ENCODE results near the gene TOP2B. TPM values are rescaled to one million over a fixed set of nuclear protein-coding genes. Genes with fewer than 3 reads are reported as not detected.

TOP2B gene
- total RNA-seq, 2 experiments from 2014 or later, result 133 to 134 TPM

GRCh38 chr3:25663869-25664811, 567 bp downstream of the TOP2B start:
- ChIA-PET CTCF (interaction anchor here (1.2 kb wide), 1 partner anchor 16 kb away, joined by 4 read pairs; no protein-coding TSS in a partner anchor), POLR2A (interaction anchor here (2.3 kb wide), 1 partner anchor 119 kb away, joined by 8 read pairs; the partner anchor contains the start of gene NGLY1)
- H3K27me3 Mint-ChIP-seq, result no peaks in the 10 kb centered on the region
- peak; percentile 78 for DNase-seq
- intact Hi-C loops (cut with micrococcal nuclease), result loop anchor here (1.0 to 5.0 kb wide), 3 partner anchors 16 to 193 kb away; partner anchors contain the start of gene NGLY1
- H3K36me3 Mint-ChIP-seq, result peaks cover 5% of the 10 kb centered on the region
- peaks cover 47% of the 10 kb centered on the region for H3K4me1 Mint-ChIP-seq (ENCODE audit: low read depth)
- peak overlapping the region; percentile 99 for H3K27ac Mint-ChIP-seq
- no peaks in the 10 kb centered on the region for H3K9me3 Mint-ChIP-seq
- H3K4me3 Mint-ChIP-seq, result peak overlapping the region; percentile 97

- H3K9me3 Mint-ChIP-seq, result no peaks in the 10 kb centered on the region
- DNase-seq, result peak; percentile 22
- intact Hi-C loops (cut with micrococcal nuclease), result loop anchor here (1.0 to 5.0 kb wide), 2 partner anchors 15 to 194 kb away; no protein-coding TSS in a partner anchor
- ChIA-PET POLR2A (interaction anchor here (2.3 kb wide), 1 partner anchor 120 kb away, joined by 8 read pairs; the partner anchor contains the start of gene NGLY1), CTCF (interaction anchor here (0.6 to 1.2 kb wide), 2 partner anchors 15 to 70 kb away, joined by 3 to 4 read pairs; no protein-coding TSS in a partner anchor)
- peaks cover 53% of the 10 kb centered on the region for H3K4me1 Mint-ChIP-seq (ENCODE audit: low read depth)
- H3K27me3 Mint-ChIP-seq, result no peaks in the 10 kb centered on the region
- peak overlapping the region; percentile 92 for H3K27ac Mint-ChIP-seq
- H3K4me3 Mint-ChIP-seq, result peak overlapping the region; percentile 94
- peaks cover 5% of the 10 kb centered on the region for H3K36me3 Mint-ChIP-seq
Measured at GRCh38 chr3:25663347-25663868, 1.3 kb downstream of the TOP2B start.

GRCh38 chr3:25662736-25663320, 1.9 kb downstream of the TOP2B start:
- Mint-ChIP-seq H3K9me3 (no peaks in the 10 kb centered on the region), H3K27me3 (no peaks in the 10 kb centered on the region), H3K36me3 (peaks cover 5% of the 10 kb centered on the region), H3K27ac (peak overlapping the region; percentile 92), H3K4me3 (peak overlapping the region; percentile 94), H3K4me1 (ENCODE audit: low read depth) (peaks cover 53% of the 10 kb centered on the region)
- no peak for DNase-seq
- POLR2A ChIA-PET, result interaction anchor here (2.3 kb wide), 1 partner anchor 120 kb away, joined by 8 read pairs; the partner anchor contains the start of gene NGLY1
- CTCF ChIA-PET, result interaction anchor here (0.6 to 1.2 kb wide), 2 partner anchors 15 to 69 kb away, joined by 3 to 4 read pairs; no protein-coding TSS in a partner anchor
- intact Hi-C loops (cut with micrococcal nuclease), result loop anchor here (1.0 to 5.0 kb wide), 2 partner anchors 15 to 194 kb away; no protein-coding TSS in a partner anchor

GRCh38 chr3:25661694-25662437, 2.8 kb downstream of the TOP2B start:
- intact Hi-C loops (cut with micrococcal nuclease), result loop anchor here (5.0 kb wide), 1 partner anchor 195 kb away; no protein-coding TSS in a partner anchor
- Mint-ChIP-seq H3K27me3 (no peaks in the 10 kb centered on the region), H3K27ac (no peak overlapping the region), H3K4me1 (ENCODE audit: low read depth) (peaks cover 61% of the 10 kb centered on the region), H3K9me3 (no peaks in the 10 kb centered on the region), H3K36me3 (peaks cover 5% of the 10 kb centered on the region), H3K4me3 (peak overlapping the region; percentile 8)
- ChIA-PET POLR2A (interaction anchor here (0.7 to 2.3 kb wide), 2 partner anchors 121 to 122 kb away, joined by 3 to 8 read pairs; partner anchors contain the start of gene NGLY1), CTCF (interaction anchor here (1.3 kb wide), 1 partner anchor 13 kb away, joined by 11 read pairs; no protein-coding TSS in a partner anchor)
- no peak for DNase-seq

- Mint-ChIP-seq H3K4me1 (ENCODE audit: low read depth) (peaks cover 68% of the 10 kb centered on the region), H3K9me3 (no peaks in the 10 kb centered on the region), H3K36me3 (peaks cover 3% of the 10 kb centered on the region), H3K27ac (no peak overlapping the region), H3K27me3 (no peaks in the 10 kb centered on the region), H3K4me3 (no peak overlapping the region)
- DNase-seq, result no peak
- CTCF ChIA-PET, result interaction anchor here (1.0 to 2.1 kb wide), 4 partner anchors 9 to 198 kb away, joined by 4 to 12 read pairs (median 4); no protein-coding TSS in a partner anchor
- POLR2A ChIA-PET, result no interaction called here
- intact Hi-C loops (cut with micrococcal nuclease), result no loop called here
Measured at GRCh38 chr3:25658836-25659235, 5.9 kb downstream of the TOP2B start.

- no peak for DNase-seq
- no peak overlapping the region for H3K4me3 Mint-ChIP-seq
- no peaks in the 10 kb centered on the region for H3K36me3 Mint-ChIP-seq
- CTCF ChIA-PET, result interaction anchor here (2.1 kb wide), 1 partner anchor 9 kb away, joined by 5 read pairs; no protein-coding TSS in a partner anchor
- no peaks in the 10 kb centered on the region for H3K27me3 Mint-ChIP-seq
- peaks cover 77% of the 10 kb centered on the region for H3K4me1 Mint-ChIP-seq (ENCODE audit: low read depth)
- intact Hi-C loops (cut with micrococcal nuclease), result no loop called here
- no peaks in the 10 kb centered on the region for H3K9me3 Mint-ChIP-seq
- POLR2A ChIA-PET, result no interaction called here
- no peak overlapping the region for H3K27ac Mint-ChIP-seq
Measured at GRCh38 chr3:25657293-25657692, 7.4 kb downstream of the TOP2B start.

GRCh38 chr3:25655659-25656058, 9.0 kb downstream of the TOP2B start:
- Mint-ChIP-seq H3K4me1 (ENCODE audit: low read depth) (peaks cover 77% of the 10 kb centered on the region), H3K36me3 (peaks cover 2% of the 10 kb centered on the region), H3K27ac (no peak overlapping the region), H3K9me3 (peaks cover 3% of the 10 kb centered on the region), H3K4me3 (no peak overlapping the region), H3K27me3 (no peaks in the 10 kb centered on the region)
- DNase-seq, result no peak
- POLR2A ChIA-PET, result no interaction called here
- CTCF ChIA-PET, result no interaction called here
- intact Hi-C loops (cut with micrococcal nuclease), result no loop called here

- no peak for DNase-seq
- intact Hi-C loops (cut with micrococcal nuclease), result no loop called here
- Mint-ChIP-seq H3K9me3 (peaks cover 10% of the 10 kb centered on the region), H3K4me1 (ENCODE audit: low read depth) (peaks cover 72% of the 10 kb centered on the region), H3K27me3 (no peaks in the 10 kb centered on the region), H3K4me3 (no peak overlapping the region), H3K27ac (no peak overlapping the region), H3K36me3 (peaks cover 10% of the 10 kb centered on the region)
- ChIA-PET CTCF (interaction anchor here (1.1 kb wide), 1 partner anchor 203 kb away, joined by 3 read pairs; no protein-coding TSS in a partner anchor), POLR2A (no interaction called here)
Measured at GRCh38 chr3:25654576-25654975, 10.1 kb downstream of the TOP2B start.

GRCh38 chr3:25653322-25653721, 11.4 kb downstream of the TOP2B start:
- POLR2A ChIA-PET, result no interaction called here
- Mint-ChIP-seq H3K36me3 (peaks cover 19% of the 10 kb centered on the region), H3K9me3 (peaks cover 19% of the 10 kb centered on the region), H3K27me3 (no peaks in the 10 kb centered on the region), H3K4me3 (no peak overlapping the region), H3K4me1 (ENCODE audit: low read depth) (peaks cover 61% of the 10 kb centered on the region), H3K27ac (no peak overlapping the region)
- intact Hi-C loops (cut with micrococcal nuclease), result no loop called here
- CTCF ChIA-PET, result interaction anchor here (1.4 kb wide), 1 partner anchor 201 kb away, joined by 3 read pairs; no protein-coding TSS in a partner anchor
- no peak for DNase-seq

- Mint-ChIP-seq H3K4me3 (no peak overlapping the region), H3K9me3 (peaks cover 22% of the 10 kb centered on the region), H3K27ac (no peak overlapping the region), H3K27me3 (no peaks in the 10 kb centered on the region), H3K4me1 (ENCODE audit: low read depth) (peaks cover 65% of the 10 kb centered on the region), H3K36me3 (peaks cover 21% of the 10 kb centered on the region)
- POLR2A ChIA-PET, result no interaction called here
- intact Hi-C loops (cut with micrococcal nuclease), result no loop called here
- CTCF ChIA-PET, result interaction anchor here (1.4 kb wide), 1 partner anchor 201 kb away, joined by 3 read pairs; no protein-coding TSS in a partner anchor
- DNase-seq, result no peak
Measured at GRCh38 chr3:25652921-25653320, 11.8 kb downstream of the TOP2B start.
